ENCODE measurements around the gene TRIM33.
"Not testable (repeated sequence)": the region's sequence is repeated elsewhere in the genome, so short reads cannot be mapped to it uniquely, and the experiment has no call there.

Gene TRIM33

GRCh38 chr1:114495486-114495885 is 15.5 kb downstream of the TRIM33 start:
- no peaks in the 10 kb centered on the region for H3K4me1 ChIP-seq (ENCODE audit: control insufficient read depth, insufficient read depth, low read length)
- H3K9me3 ChIP-seq (ENCODE audit: control insufficient read depth, insufficient read depth, low read length) = no peaks in the 10 kb centered on the region
- no peaks in the 10 kb centered on the region for H3K27me3 ChIP-seq (ENCODE audit: control insufficient read depth, insufficient read depth, low read length)
- no peak overlapping the region for H3K4me3 ChIP-seq (ENCODE audit: low read length)
- no peak overlapping the region for H3K27ac ChIP-seq (ENCODE audit: low read length)
- no CpG with 5 or more reads among the region's 2 CpGs for WGBS (ENCODE audit: insufficient coverage, insufficient read length)
- DNase-seq (ENCODE audit: low read depth, low spot score) = no peak
- H3K36me3 ChIP-seq (ENCODE audit: control insufficient read depth, insufficient read depth, low read length) = no peaks in the 10 kb centered on the region

GRCh38 chr1:114492978-114493377 is 18.0 kb downstream of the TRIM33 start:
- no peak for DNase-seq (ENCODE audit: low read depth, low spot score)
- H3K9me3 ChIP-seq (ENCODE audit: control insufficient read depth, insufficient read depth, low read length) = no peaks in the 10 kb centered on the region
- no peaks in the 10 kb centered on the region for H3K4me1 ChIP-seq (ENCODE audit: control insufficient read depth, insufficient read depth, low read length)
- no peak overlapping the region for H3K27ac ChIP-seq (ENCODE audit: low read length)
- WGBS (ENCODE audit: insufficient coverage, insufficient read length) = no CpG with 5 or more reads among the region's 1 CpG
- no peaks in the 10 kb centered on the region for H3K27me3 ChIP-seq (ENCODE audit: control insufficient read depth, insufficient read depth, low read length)
- H3K36me3 ChIP-seq (ENCODE audit: control insufficient read depth, insufficient read depth, low read length) = no peaks in the 10 kb centered on the region
- no peak overlapping the region for H3K4me3 ChIP-seq (ENCODE audit: low read length)

GRCh38 chr1:114490274-114490693 is 20.7 kb downstream of the TRIM33 start:
- no peaks in the 10 kb centered on the region for H3K4me1 ChIP-seq (ENCODE audit: control insufficient read depth, insufficient read depth, low read length)
- no CpG with 5 or more reads among the region's 1 CpG for WGBS (ENCODE audit: insufficient coverage, insufficient read length)
- H3K36me3 ChIP-seq (ENCODE audit: control insufficient read depth, insufficient read depth, low read length) = no peaks in the 10 kb centered on the region
- H3K4me3 ChIP-seq (ENCODE audit: low read length) = no peak overlapping the region
- no peaks in the 10 kb centered on the region for H3K27me3 ChIP-seq (ENCODE audit: control insufficient read depth, insufficient read depth, low read length)
- H3K27ac ChIP-seq (ENCODE audit: low read length) = no peak overlapping the region
- H3K9me3 ChIP-seq (ENCODE audit: control insufficient read depth, insufficient read depth, low read length) = no peaks in the 10 kb centered on the region
- DNase-seq (ENCODE audit: low read depth, low spot score) = no peak

- DNase-seq (ENCODE audit: low read depth, low spot score) = no peak
- Histone ChIP-seq H3K27ac (ENCODE audit: low read length) (no peak overlapping the region), H3K36me3 (ENCODE audit: control insufficient read depth, insufficient read depth, low read length) (no peaks in the 10 kb centered on the region), H3K4me3 (ENCODE audit: low read length) (no peak overlapping the region), H3K4me1 (ENCODE audit: control insufficient read depth, insufficient read depth, low read length) (no peaks in the 10 kb centered on the region), H3K27me3 (ENCODE audit: control insufficient read depth, insufficient read depth, low read length) (no peaks in the 10 kb centered on the region), H3K9me3 (ENCODE audit: control insufficient read depth, insufficient read depth, low read length) (no peaks in the 10 kb centered on the region)
- WGBS (ENCODE audit: insufficient coverage, insufficient read length) = no CpG with 5 or more reads among the region's 2 CpGs
These were observed 22.3 kb downstream of the TRIM33 start for GRCh38 chr1:114488739-114489138.

- H3K9me3 ChIP-seq (ENCODE audit: control insufficient read depth, insufficient read depth, low read length) = no peaks in the 10 kb centered on the region
- DNase-seq (ENCODE audit: low read depth, low spot score) = no peak
- H3K36me3 ChIP-seq (ENCODE audit: control insufficient read depth, insufficient read depth, low read length) = no peaks in the 10 kb centered on the region
- no peaks in the 10 kb centered on the region; the same call in 1 of the 2 replicates for H3K4me1 ChIP-seq (ENCODE audit: control insufficient read depth, insufficient read depth, low read length)
- no peaks in the 10 kb centered on the region for H3K27me3 ChIP-seq (ENCODE audit: control insufficient read depth, insufficient read depth, low read length)
- no peak overlapping the region for H3K27ac ChIP-seq (ENCODE audit: low read length)
- no peak overlapping the region for H3K4me3 ChIP-seq (ENCODE audit: low read length)
These were observed 25.7 kb downstream of the TRIM33 start for GRCh38 chr1:114485286-114485685.

- Histone ChIP-seq H3K27me3 (ENCODE audit: control insufficient read depth, insufficient read depth, low read length) (no peaks in the 10 kb centered on the region), H3K27ac (ENCODE audit: low read length) (no peak overlapping the region), H3K9me3 (ENCODE audit: control insufficient read depth, insufficient read depth, low read length) (no peaks in the 10 kb centered on the region), H3K36me3 (ENCODE audit: control insufficient read depth, insufficient read depth, low read length) (no peaks in the 10 kb centered on the region), H3K4me1 (ENCODE audit: control insufficient read depth, insufficient read depth, low read length) (no peaks in the 10 kb centered on the region; the same call in 1 of the 2 replicates), H3K4me3 (ENCODE audit: low read length) (no peak overlapping the region)
- no CpG with 5 or more reads among the region's 3 CpGs for WGBS (ENCODE audit: insufficient coverage, insufficient read length)
- DNase-seq (ENCODE audit: low read depth, low spot score) = no peak
These were observed 28.4 kb downstream of the TRIM33 start for GRCh38 chr1:114482585-114482984.

DNA sequence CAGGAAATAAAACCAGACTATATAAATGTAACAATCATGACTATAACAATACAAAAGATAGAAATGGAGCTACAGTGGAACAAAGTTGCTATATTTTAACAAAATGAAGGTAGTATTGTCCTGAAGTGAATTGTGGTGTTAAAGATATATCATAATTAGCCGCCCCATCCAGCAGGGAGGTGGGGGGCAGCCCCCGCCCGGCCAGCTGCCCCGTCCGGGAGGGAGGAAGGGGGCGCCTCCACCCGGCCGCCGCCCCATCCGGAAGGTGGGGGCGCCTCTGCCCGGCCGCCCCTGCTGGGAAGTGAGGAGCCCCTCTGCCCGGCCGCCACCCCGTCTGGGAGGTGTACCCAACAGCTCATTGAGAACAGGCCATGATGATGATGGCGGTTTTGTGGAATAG is 31.4 kb downstream of the TRIM33 start:
- not testable (repeated sequence) for H3K4me1 ChIP-seq (ENCODE audit: control insufficient read depth, insufficient read depth, low read length); H3K27ac ChIP-seq (ENCODE audit: low read length); H3K27me3 ChIP-seq (ENCODE audit: control insufficient read depth, insufficient read depth, low read length); H3K9me3 ChIP-seq (ENCODE audit: control insufficient read depth, insufficient read depth, low read length); H3K36me3 ChIP-seq (ENCODE audit: control insufficient read depth, insufficient read depth, low read length); H3K4me3 ChIP-seq (ENCODE audit: low read length); DNase-seq (ENCODE audit: low read depth, low spot score)
- no CpG with 5 or more reads among the region's 17 CpGs for WGBS (ENCODE audit: insufficient coverage, insufficient read length)

DNA sequence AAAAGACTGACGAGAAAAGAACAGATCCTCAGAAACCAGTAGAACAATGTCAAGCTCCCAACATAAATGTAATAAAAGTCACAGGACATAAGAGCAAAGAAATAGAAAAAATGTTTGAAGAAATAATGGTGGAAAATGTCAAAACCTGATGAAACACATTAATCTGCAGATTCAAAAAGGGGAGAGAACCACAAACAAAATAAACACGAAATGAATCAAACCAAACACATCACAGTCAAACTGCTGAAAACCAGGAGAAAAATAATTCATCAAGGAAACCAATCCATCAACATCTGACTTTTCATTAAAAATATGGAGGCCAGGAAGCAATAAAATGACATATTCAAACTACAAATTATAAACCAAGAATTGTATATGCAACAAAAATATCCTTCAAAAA is 31.9 kb downstream of the TRIM33 start:
- Histone ChIP-seq H3K27me3 (ENCODE audit: control insufficient read depth, insufficient read depth, low read length) (no peaks in the 10 kb centered on the region), H3K9me3 (ENCODE audit: control insufficient read depth, insufficient read depth, low read length) (no peaks in the 10 kb centered on the region), H3K4me1 (ENCODE audit: control insufficient read depth, insufficient read depth, low read length) (no peaks in the 10 kb centered on the region; the same call in 1 of the 2 replicates), H3K4me3 (ENCODE audit: low read length) (no peak overlapping the region), H3K27ac (ENCODE audit: low read length) (no peak overlapping the region), H3K36me3 (ENCODE audit: control insufficient read depth, insufficient read depth, low read length) (no peaks in the 10 kb centered on the region)
- no CpG with 5 or more reads among the region's 2 CpGs for WGBS (ENCODE audit: insufficient coverage, insufficient read length)
- no peak for DNase-seq (ENCODE audit: low read depth, low spot score)

GRCh38 chr1:114473796-114474195 is 37.2 kb downstream of the TRIM33 start:
- DNase-seq (ENCODE audit: low read depth, low spot score) = no peak
- no peaks in the 10 kb centered on the region for H3K27me3 ChIP-seq (ENCODE audit: control insufficient read depth, insufficient read depth, low read length)
- no peaks in the 10 kb centered on the region for H3K36me3 ChIP-seq (ENCODE audit: control insufficient read depth, insufficient read depth, low read length)
- no peak overlapping the region for H3K27ac ChIP-seq (ENCODE audit: low read length)
- no peaks in the 10 kb centered on the region for H3K9me3 ChIP-seq (ENCODE audit: control insufficient read depth, insufficient read depth, low read length)
- H3K4me3 ChIP-seq (ENCODE audit: low read length) = no peak overlapping the region
- H3K4me1 ChIP-seq (ENCODE audit: control insufficient read depth, insufficient read depth, low read length) = no peaks in the 10 kb centered on the region
- no CpG with 5 or more reads among the region's 6 CpGs for WGBS (ENCODE audit: insufficient coverage, insufficient read length)

DNA sequence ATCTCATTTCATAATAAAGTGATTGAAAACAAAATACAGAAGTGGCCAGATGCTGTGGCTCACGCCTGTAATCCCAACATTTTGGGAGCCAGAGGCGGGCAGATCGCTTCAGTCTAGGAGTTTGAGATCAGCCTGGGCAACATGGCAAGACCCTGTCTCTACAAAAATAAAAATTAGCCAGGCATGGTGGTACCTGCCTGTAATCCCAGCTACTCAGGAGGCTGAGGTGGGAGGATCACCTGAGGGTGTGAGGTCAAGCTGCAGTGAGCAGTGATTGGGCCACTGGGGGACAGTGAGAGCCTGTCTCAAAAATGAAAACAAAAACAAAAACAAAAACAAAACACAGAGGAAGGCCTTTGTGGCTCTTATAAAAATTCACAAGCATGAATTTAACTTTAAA is 38.6 kb downstream of the TRIM33 start:
- no CpG with 5 or more reads among the region's 3 CpGs for WGBS (ENCODE audit: insufficient coverage, insufficient read length)
- Histone ChIP-seq H3K27ac (ENCODE audit: low read length) (no peak overlapping the region), H3K36me3 (ENCODE audit: control insufficient read depth, insufficient read depth, low read length) (no peaks in the 10 kb centered on the region)

GRCh38 chr1:114470681-114471080 is 40.3 kb downstream of the TRIM33 start:
- Histone ChIP-seq H3K27me3 (ENCODE audit: control insufficient read depth, insufficient read depth, low read length) (no peaks in the 10 kb centered on the region), H3K27ac (ENCODE audit: low read length) (no peak overlapping the region), H3K36me3 (ENCODE audit: control insufficient read depth, insufficient read depth, low read length) (no peaks in the 10 kb centered on the region), H3K9me3 (ENCODE audit: control insufficient read depth, insufficient read depth, low read length) (no peaks in the 10 kb centered on the region), H3K4me1 (ENCODE audit: control insufficient read depth, insufficient read depth, low read length) (no peaks in the 10 kb centered on the region), H3K4me3 (ENCODE audit: low read length) (no peak overlapping the region)
- DNase-seq (ENCODE audit: low read depth, low spot score) = no peak
- no CpG with 5 or more reads among the region's 5 CpGs for WGBS (ENCODE audit: insufficient coverage, insufficient read length)

More for the DNA sequence above, 38.6 kb downstream of the TRIM33 start:
- no peaks in the 10 kb centered on the region for H3K27me3 ChIP-seq (ENCODE audit: control insufficient read depth, insufficient read depth, low read length)
- H3K4me3 ChIP-seq (ENCODE audit: low read length) = no peak overlapping the region
- DNase-seq (ENCODE audit: low read depth, low spot score) = no peak
- H3K9me3 ChIP-seq (ENCODE audit: control insufficient read depth, insufficient read depth, low read length) = no peaks in the 10 kb centered on the region
- H3K4me1 ChIP-seq (ENCODE audit: control insufficient read depth, insufficient read depth, low read length) = no peaks in the 10 kb centered on the region
